Ovary (tissue), 9 donors: Measurements from ENCODE around the gene BEX2. TPM values are rescaled to one million over a fixed set of nuclear protein-coding genes. Genes with fewer than 3 reads are reported as not detected.
A peak's percentile ranks its signal among the peaks of the same experiment; 100 is the strongest.

Experiments
- DNase-seq, 5 donors: peaks; one replicate each; pipeline ENCODE4 v3.0.0-alpha.2; 2019 to 2020
- H3K27ac ChIP-seq, 2 donors: fragments of 200-600 bp; one replicate each; pipeline versions ENCODE4 v1.5.1 to v1.8.0; 2019 to 2022
- H3K27me3 ChIP-seq: fragments of 200-600 bp; one replicate; pipeline ENCODE4 v1.8.0; 2022
- H3K36me3 ChIP-seq: fragments of 200-600 bp; sonication (generic); one replicate; pipeline ENCODE4 v1.5.1; 2019
- H3K4me1 ChIP-seq: one replicate; pipeline ENCODE4 v1.8.1; 2013; ENCODE audit warnings: mild to moderate bottlenecking, moderate library complexity; ENCODE audit not compliant: insufficient read depth
- H3K4me3 ChIP-seq: fragments of 200-600 bp; sonication (generic); one replicate; pipeline ENCODE4 v1.5.1; 2017
- H3K9me3 ChIP-seq, 2 donors: fragments of 200-600 bp in 1 of 2; sonication (generic) in 1 of 2; one replicate each; pipeline versions ENCODE4 v1.5.1 to v1.8.1; 2013 to 2019; ENCODE audit warnings: mild to moderate bottlenecking in 1 of 2, moderate library complexity in 1 of 2
- EP300 ChIP-seq: sonication (generic); formaldehyde crosslinking; IDR thresholded peaks from one replicate; pipeline ENCODE4 v1.6.1; 2017; ENCODE audit warnings: antibody characterized with exemption
- POLR2A ChIP-seq: fragments of 450-650 bp; IDR thresholded peaks from one replicate; pipeline ENCODE4 v1.6.1; 2017; ENCODE audit warnings: antibody characterized with exemption, mild to moderate bottlenecking, moderate library complexity
- WGBS, 3 donors: extraction: QIAGEN DNeasy Blood & Tissue Kit in 1 of 3; methylation state at CpG; one replicate each; pipeline versions ENCODE4 v1.1.5 to v1.1.7; 2013 to 2017; 5-methylcytosine and 5-hydroxymethylcytosine counted together
- intact Hi-C, 4 donors: fragments of 100-400 bp; cut with DNase I; formaldehyde crosslinking; loops; one replicate each; pipeline versions ENCODE4 v1.11.0 to v1.15.1; 2022 to 2023
- polyA plus RNA-seq, 2 donors: library from polyadenylated mRNA; stranded (reverse); fragments of 200-250 nt in 1 of 2; fragments of 350-450 nt in 1 of 2; fragmentation: Illumina TruSeq in 1 of 2; extraction: RNeasy Lipid Tissue Mini Kit (QIAGEN cat#74804) in 1 of 2; gene quantifications; one replicate each; pipeline ENCODE4 v1.2.3, GENCODE V29; 2013 to 2014
- total RNA-seq, 7 donors: library from RNA; depleted of rRNA in 2 of 7; stranded (reverse); fragments of >200 nt in 2 of 7; fragmentation: NEBNext Ultra II Directional in 3 of 7; extraction: Animal tissue kit (Norgen Biotek cat#: 25700) in 3 of 7; gene quantifications; one replicate each; pipeline versions ENCODE4 v1.1.0 to v1.2.4, GENCODE V29; 2016 to 2023
- TF ChIP-seq, protein P1 (sequence below), 3 donors: fragments of 450-650 bp in 2 of 3; fragments of 200-600 bp in 1 of 3; IDR thresholded peaks; one replicate each; pipeline versions ENCODE4 v1.5.1 to v1.8.0; 2016 to 2022; ENCODE audit warnings: antibody characterized with exemption in 3 of 3, mild to moderate bottlenecking in 1 of 3
- donor health status: DM: no; HTN: no; CAD: no; lungs with moderate emphysema.
- donor health status: DM: no; HTN: no; CAD: no.
- donor health status: Bipolar disorder and iron deficiency.
- donor health status: DM: yes; HTN: yes; CAD: no.
- donor health status: DM: no; HTN: no; CAD: no.
- donor health status: DM: yes; HTN: yes; CAD: no.

The BEX2 gene
- total and polyA plus RNA-seq, 9 donors: 29.5 to 79.4 (median 55.1) TPM

DNA sequence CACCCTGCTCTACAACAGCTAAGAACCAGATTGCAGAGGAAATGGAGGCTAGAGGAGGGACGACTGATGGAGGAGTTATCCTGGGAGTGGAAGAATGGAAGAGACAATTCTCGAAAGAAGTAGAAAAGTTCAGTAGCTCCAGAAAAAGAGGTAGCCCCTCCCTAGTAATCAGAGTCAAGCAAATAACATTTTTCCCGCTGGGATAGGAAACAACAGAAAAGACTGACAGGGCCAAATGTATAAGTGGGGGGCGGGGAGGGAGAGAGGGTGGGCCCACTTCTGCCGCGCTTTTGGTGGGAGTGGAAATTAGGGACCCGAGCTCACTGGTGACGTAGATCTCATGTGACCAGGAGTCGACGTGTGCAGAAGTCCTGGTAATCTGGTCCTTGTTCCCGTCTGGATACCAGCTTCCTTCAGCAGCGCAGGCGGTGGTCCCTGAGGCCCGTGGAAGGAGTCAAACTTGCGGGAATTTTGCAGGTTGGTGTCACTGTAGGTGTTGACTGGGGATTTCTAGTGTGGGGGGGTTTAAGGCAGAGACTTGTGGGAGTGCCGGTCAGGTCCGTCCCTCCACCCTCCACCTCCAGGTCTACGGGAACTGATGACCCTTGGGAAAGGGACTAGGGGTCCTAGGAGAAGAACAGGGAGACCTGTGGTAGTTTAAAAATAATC, 45.5 kb upstream of the BEX2 start, which contains the start of gene TCEAL9:
Gene TCEAL9, plus strand, starts transcription at position 377 of the 669 bp plus-strand sequence. CDS start 1,179 bp downstream, outside the sequence.
- DNase-seq: peak; percentile 79 to 87 (median 80)
- Histone ChIP-seq H3K27ac (peak within 1 kb of the TSS; percentile 87 to 97), H3K9me3 (no peaks in the 10 kb centered on the region), H3K27me3 (no peaks in the 10 kb centered on the region), H3K4me1 (no peaks in the 10 kb centered on the region), H3K36me3 (no peaks in the 10 kb centered on the region), H3K4me3 (peak within 1 kb of the TSS; percentile 56)
- 22 to 29% (median 26%) methylated on average over 18 of the region's 18 CpGs for WGBS, 3 donors
- TF ChIP-seq, protein P1, sequence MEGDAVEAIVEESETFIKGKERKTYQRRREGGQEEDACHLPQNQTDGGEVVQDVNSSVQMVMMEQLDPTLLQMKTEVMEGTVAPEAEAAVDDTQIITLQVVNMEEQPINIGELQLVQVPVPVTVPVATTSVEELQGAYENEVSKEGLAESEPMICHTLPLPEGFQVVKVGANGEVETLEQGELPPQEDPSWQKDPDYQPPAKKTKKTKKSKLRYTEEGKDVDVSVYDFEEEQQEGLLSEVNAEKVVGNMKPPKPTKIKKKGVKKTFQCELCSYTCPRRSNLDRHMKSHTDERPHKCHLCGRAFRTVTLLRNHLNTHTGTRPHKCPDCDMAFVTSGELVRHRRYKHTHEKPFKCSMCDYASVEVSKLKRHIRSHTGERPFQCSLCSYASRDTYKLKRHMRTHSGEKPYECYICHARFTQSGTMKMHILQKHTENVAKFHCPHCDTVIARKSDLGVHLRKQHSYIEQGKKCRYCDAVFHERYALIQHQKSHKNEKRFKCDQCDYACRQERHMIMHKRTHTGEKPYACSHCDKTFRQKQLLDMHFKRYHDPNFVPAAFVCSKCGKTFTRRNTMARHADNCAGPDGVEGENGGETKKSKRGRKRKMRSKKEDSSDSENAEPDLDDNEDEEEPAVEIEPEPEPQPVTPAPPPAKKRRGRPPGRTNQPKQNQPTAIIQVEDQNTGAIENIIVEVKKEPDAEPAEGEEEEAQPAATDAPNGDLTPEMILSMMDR (IDR thresholded peaks at IDR 0.05): no peak
- TF ChIP-seq POLR2A (peak; percentile 94), EP300 (no peak)
- intact Hi-C loops: no loop called here

DNA sequence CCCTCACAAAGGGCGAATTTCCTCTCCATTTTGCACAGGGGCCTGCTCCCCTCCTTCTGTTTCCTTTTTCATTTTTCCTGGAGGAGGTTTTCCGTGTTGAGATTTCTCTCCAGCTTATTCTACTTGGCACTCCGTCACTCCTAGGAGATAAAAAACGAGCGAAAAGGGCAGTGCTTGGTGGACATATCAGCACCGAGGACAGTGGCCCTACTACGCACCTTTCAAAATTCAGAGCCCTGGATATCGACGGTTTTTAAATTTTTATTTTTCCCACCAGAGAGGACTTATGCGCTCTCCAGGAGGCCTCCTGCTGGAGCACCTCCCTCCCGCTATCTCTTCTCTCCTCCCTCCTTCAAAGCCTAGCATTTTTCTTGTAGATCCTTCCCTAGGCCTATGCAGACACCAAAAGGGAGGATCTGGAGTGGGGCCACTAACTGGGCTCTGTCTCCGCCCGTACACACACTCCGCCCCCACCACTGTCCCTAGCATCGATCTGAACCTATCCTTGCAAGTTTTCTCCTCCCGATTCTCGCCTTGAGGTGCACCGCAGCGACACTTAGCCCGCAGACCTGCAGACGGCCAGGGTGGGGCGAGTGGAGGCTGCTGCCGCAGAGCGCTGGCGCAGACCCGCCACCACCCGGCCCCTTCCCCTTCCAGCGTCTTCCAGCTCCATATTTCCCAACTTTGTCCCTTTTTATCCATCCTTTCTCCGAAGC, 37.0 kb upstream of the BEX2 start:
- intact Hi-C loops: no loop called here
- no peak for DNase-seq
- Histone ChIP-seq H3K4me3 (no peak overlapping the region), H3K36me3 (no peaks in the 10 kb centered on the region), H3K27me3 (no peaks in the 10 kb centered on the region), H3K9me3 (no peaks in the 10 kb centered on the region), H3K27ac (no peak overlapping the region), H3K4me1 (no peaks in the 10 kb centered on the region)
- TF ChIP-seq POLR2A: no peak
- no peak for TF ChIP-seq EP300
- TF ChIP-seq, protein P1 (IDR thresholded peaks at IDR 0.05): no peak
- WGBS, 3 donors: 54 to 62% (median 54%) methylated on average over 29 of the region's 29 CpGs

DNA sequence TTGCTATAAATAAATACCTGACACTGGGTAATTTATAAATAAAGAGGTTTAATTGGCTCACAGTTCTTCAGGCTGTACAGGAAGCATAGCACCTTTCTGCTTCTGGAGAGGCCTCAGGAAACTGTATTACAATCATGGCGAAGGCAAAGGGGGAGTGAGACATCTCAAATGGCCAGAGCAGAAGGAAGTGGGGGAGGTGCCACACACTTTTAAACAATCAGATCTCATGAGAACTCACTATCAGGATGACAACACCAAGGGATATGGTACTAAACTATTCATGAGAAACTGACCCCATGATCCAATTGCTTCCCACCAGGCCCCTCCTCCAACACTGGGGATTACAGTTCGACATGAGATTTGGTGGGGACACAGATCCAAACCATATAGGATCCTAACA, 33.8 kb upstream of the BEX2 start:
- intact Hi-C loops: loop anchor here in 2 of 4 donors (5.0 kb wide), 2 partner anchors 118 to 123 kb away; no protein-coding TSS in a partner anchor
- no peaks in the 10 kb centered on the region for H3K27me3 ChIP-seq
- no peak overlapping the region for H3K4me3 ChIP-seq
- no peaks in the 10 kb centered on the region for H3K4me1 ChIP-seq
- no peaks in the 10 kb centered on the region for H3K36me3 ChIP-seq
- no peak overlapping the region for H3K27ac ChIP-seq
- H3K9me3 ChIP-seq: no peaks in the 10 kb centered on the region
- TF ChIP-seq POLR2A (no peak), EP300 (no peak)
- TF ChIP-seq, protein P1 (IDR thresholded peaks at IDR 0.05): no peak
- no peak for DNase-seq
- 51 to 66% (median 61%) methylated on average over 2 of the region's 2 CpGs for WGBS, 3 donors

DNA sequence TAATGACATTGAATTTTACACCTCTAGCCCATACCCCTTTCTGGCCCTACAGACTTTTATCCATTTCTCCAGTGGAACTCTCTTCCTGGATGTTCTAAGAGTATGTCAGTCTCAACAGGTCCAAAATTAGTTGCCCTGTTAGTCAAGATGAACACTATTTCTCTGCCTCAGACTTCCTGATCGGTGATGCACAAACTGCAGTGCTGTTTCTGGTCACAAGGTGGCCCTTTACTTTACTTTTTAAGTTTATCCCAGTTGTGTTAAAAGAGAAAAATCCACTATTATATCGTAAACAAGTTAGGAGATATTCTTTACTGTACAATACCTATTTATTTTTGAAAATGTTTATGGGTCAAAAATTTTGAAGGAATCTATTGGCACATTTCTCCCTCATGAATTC, 32.3 kb upstream of the BEX2 start:
- TF ChIP-seq, protein P1 (IDR thresholded peaks at IDR 0.05): peak; percentile 15 to 72 (median 62)
- TF ChIP-seq POLR2A (no peak), EP300 (no peak)
- H3K4me1 ChIP-seq: no peaks in the 10 kb centered on the region
- no peak overlapping the region for H3K27ac ChIP-seq
- intact Hi-C loops: loop anchor here in 2 of 4 donors (5.0 kb wide), 2 partner anchors 119 to 124 kb away; no protein-coding TSS in a partner anchor
- H3K4me3 ChIP-seq: no peak overlapping the region
- WGBS, 3 donors: 20 to 22% (median 20%) methylated on average over 2 of the region's 2 CpGs
- H3K9me3 ChIP-seq: no peaks in the 10 kb centered on the region
- no peaks in the 10 kb centered on the region for H3K36me3 ChIP-seq
- DNase-seq: peak in 4 of 5 donors; percentile 41 to 77 (median 58)
- no peaks in the 10 kb centered on the region for H3K27me3 ChIP-seq
